ENCODE results near the gene DSCAML1.

DNA sequence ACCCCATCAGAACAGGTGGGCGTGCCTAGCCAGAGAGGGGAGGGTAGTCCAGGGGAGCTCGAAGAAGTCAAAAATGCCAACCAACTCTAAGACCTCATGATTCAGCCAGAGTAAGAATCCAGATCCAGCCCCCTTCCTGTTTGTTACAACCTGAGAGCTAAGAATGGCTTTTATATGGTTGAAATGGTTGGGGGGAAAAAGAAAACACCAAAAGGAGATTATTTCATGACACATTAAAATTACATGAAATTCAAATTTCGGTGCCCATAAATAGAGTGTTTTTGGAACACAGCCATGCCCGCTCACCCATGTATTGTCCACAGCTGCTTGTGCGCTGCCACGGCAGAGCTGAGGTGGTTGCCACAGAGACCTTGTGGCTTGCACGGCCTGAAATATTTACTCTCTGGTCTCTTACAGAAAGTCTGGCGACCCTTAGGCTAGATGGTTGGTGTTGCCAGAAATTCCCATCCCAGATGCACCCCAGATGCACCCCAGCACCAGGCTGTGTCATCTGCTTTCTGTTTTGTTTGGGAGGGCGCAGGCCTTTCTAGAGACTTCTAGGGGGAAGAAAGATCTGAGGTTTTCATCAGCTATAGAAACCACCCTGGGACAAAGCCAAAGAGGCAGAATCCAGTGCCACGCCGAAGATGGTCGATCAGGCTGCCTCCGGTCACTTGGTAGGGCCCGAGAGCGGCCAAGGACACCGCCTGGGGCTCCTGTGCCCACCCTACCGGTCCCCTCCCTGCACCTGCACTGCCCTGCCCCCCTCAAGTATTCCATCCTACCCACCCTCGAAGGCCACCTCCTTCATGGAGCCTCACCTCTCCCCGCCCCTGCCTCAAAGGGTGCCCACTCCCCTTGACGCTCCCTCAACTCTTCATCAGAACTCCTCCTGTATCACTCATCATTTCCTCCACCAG, 80.2 kb downstream of the DSCAML1 start:
- TF ChIP-seq EZH2 (IDR thresholded peaks at IDR 0.05; ENCODE audit: borderline replicate concordance, control insufficient read depth, low read depth, low read length): no peak
- no peak for TF ChIP-seq JUND (IDR thresholded peaks at IDR 0.05; ENCODE audit: low read depth, low read length)
- TF ChIP-seq, protein P1, sequence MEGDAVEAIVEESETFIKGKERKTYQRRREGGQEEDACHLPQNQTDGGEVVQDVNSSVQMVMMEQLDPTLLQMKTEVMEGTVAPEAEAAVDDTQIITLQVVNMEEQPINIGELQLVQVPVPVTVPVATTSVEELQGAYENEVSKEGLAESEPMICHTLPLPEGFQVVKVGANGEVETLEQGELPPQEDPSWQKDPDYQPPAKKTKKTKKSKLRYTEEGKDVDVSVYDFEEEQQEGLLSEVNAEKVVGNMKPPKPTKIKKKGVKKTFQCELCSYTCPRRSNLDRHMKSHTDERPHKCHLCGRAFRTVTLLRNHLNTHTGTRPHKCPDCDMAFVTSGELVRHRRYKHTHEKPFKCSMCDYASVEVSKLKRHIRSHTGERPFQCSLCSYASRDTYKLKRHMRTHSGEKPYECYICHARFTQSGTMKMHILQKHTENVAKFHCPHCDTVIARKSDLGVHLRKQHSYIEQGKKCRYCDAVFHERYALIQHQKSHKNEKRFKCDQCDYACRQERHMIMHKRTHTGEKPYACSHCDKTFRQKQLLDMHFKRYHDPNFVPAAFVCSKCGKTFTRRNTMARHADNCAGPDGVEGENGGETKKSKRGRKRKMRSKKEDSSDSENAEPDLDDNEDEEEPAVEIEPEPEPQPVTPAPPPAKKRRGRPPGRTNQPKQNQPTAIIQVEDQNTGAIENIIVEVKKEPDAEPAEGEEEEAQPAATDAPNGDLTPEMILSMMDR (IDR thresholded peaks at IDR 0.05 in 2 of 3, conservative IDR thresholded peaks at IDR 0.05 in 1 of 3; ENCODE audit: control insufficient read depth in 2 of 3, extremely low read depth in 1 of 3, insufficient read depth in 1 of 3, low read depth in 3 of 3, low read length in 3 of 3): no peak
- TF ChIP-seq POLR2AphosphoS5 (IDR thresholded peaks at IDR 0.05; ENCODE audit: low read length): no peak
- no peak for TF ChIP-seq EP300 (IDR thresholded peaks at IDR 0.05; ENCODE audit: borderline replicate concordance in 1 of 2, control insufficient read depth in 1 of 2, low read depth in 2 of 2, low read length in 2 of 2)
- TF ChIP-seq NR2C2 (IDR thresholded peaks at IDR 0.05; ENCODE audit: borderline replicate concordance, control insufficient read depth, insufficient read length, low read depth): no peak
- no peak for TF ChIP-seq KDM1A (IDR thresholded peaks at IDR 0.05; ENCODE audit: borderline replicate concordance)
- TF ChIP-seq SMC3 (IDR thresholded peaks at IDR 0.05; ENCODE audit: borderline replicate concordance, low read length): no peak
- TF ChIP-seq NRF1 (conservative IDR thresholded peaks at IDR 0.05; ENCODE audit: low read depth, low read length): no peak
- no peak for TF ChIP-seq HDGF (IDR thresholded peaks at IDR 0.05)

Measured in GM12878 (cell line).